Testis (tissue), 2 donors: ENCODE measurements around the gene TOP1.

Experiments
- CTCF ChIP-seq, 3 experiments: fragments of 450-650 bp in 2 of 3; fragments of 200-600 bp in 1 of 3; sonication (generic) in 1 of 3; IDR thresholded peaks; one replicate each; pipeline ENCODE4 v1.5.1; 2016 to 2019; ENCODE audit warnings: antibody characterized with exemption in 3 of 3, mild to moderate bottlenecking in 2 of 3, moderate library complexity in 1 of 3
- POLR2A ChIP-seq: fragments of 450-650 bp; IDR thresholded peaks from one replicate; pipeline ENCODE4 v1.6.1; 2017; ENCODE audit warnings: antibody characterized with exemption, mild to moderate bottlenecking, moderate library complexity

GRCh38 chr20:41080866-41081265 lies 52.2 kb downstream of the TOP1 start:
- TF ChIP-seq CTCF (IDR thresholded peaks at IDR 0.05) (no peak), POLR2A (no peak)
